OCI-LY3 (cell line): Measurements from ENCODE around the gene HCFC1.

Source experiments
- H2AFZ ChIP-seq: fragments of 200-600, 300-600 bp; shearing (Covaris generic); 2 replicates; pipeline ENCODE4 v1.6.0; 2014; ENCODE audit warnings: antibody characterized with exemption, low read depth, low read length
- H3K27ac ChIP-seq: fragments of 200-600, 300-600 bp; sonication (generic); 2 replicates; pipeline ENCODE4 v1.5.1; 2014; ENCODE audit warnings: mild to moderate bottlenecking, low read length, moderate library complexity, mixed read lengths
- H3K27me3 ChIP-seq: fragments of 200-600, 300-600 bp; sonication (generic); 2 replicates; pipeline ENCODE4 v1.6.1; 2014; ENCODE audit warnings: low read depth, low read length, mixed read lengths
- H3K36me3 ChIP-seq: fragments of 200-600, 300-600 bp; sonication (generic); replicated peaks from 2 replicates; pipeline ENCODE3; 2014; ENCODE audit warnings: low read depth, low read length, mixed read lengths
- H3K4me1 ChIP-seq: fragments of 300-600, 200-600 bp; sonication (generic); 2 replicates; pipeline ENCODE4 v1.6.1; 2014; ENCODE audit warnings: low read length, mixed read lengths
- H3K4me2 ChIP-seq: fragments of 200-600, 300-600 bp; sonication (generic); 2 replicates; pipeline ENCODE4 v1.6.1; 2014; ENCODE audit warnings: low read length, mixed read lengths
- H3K4me3 ChIP-seq: fragments of 300-600, 200-600 bp; sonication (generic); 2 replicates; pipeline ENCODE4 v1.5.1; 2014; ENCODE audit warnings: antibody characterized with exemption, mild to moderate bottlenecking, low read length, moderate library complexity
- H3K79me2 ChIP-seq: fragments of 300-600, 200-600 bp; shearing (Covaris generic); 2 replicates; pipeline ENCODE4 v1.6.1; 2014; ENCODE audit warnings: mild to moderate bottlenecking, low read length, mixed read lengths
- H3K9ac ChIP-seq: fragments of 300-600, 200-600 bp; shearing (Covaris generic); 2 replicates; pipeline ENCODE4 v1.6.0; 2014; ENCODE audit warnings: mild to moderate bottlenecking, low read length, moderate library complexity
- H3K9me3 ChIP-seq: fragments of 200-600, 300-600 bp; shearing (Covaris generic); 2 replicates; pipeline ENCODE4 v1.6.1; 2014; ENCODE audit warnings: low read length, mixed read lengths; ENCODE audit not compliant: insufficient read depth
- H4K20me1 ChIP-seq: fragments of 200-600, 300-600 bp; sonication (generic); 2 replicates; pipeline ENCODE4 v1.6.1; 2016; ENCODE audit warnings: low read length, mixed read lengths; ENCODE audit not compliant: insufficient read depth
- CTCF ChIP-seq: fragments of 200-600, 300-600 bp; sonication (generic); IDR thresholded peaks from 2 replicates; pipeline ENCODE4 v1.5.1; 2014; ENCODE audit warnings: antibody characterized with exemption, low read length, low read depth
- EZH2phosphoT487 ChIP-seq: fragments of 200-600 bp; shearing (Covaris generic); IDR thresholded peaks from 2 replicates; pipeline ENCODE4 v1.6.1; 2018; ENCODE audit warnings: antibody characterized with exemption, mixed run types, low read depth

The HCFC1 gene

GRCh38 chrX:153921070-153921469 lies 50.5 kb downstream of the HCFC1 start:
- peaks cover 31% of the 10 kb centered on the region for H4K20me1 ChIP-seq
- H2AFZ ChIP-seq: no peak overlapping the region
- no peak overlapping the region for H3K4me2 ChIP-seq
- TF ChIP-seq CTCF: no peak
- H3K9me3 ChIP-seq: no peaks in the 10 kb centered on the region
- H3K9ac ChIP-seq: no peak overlapping the region
- H3K79me2 ChIP-seq: peaks cover 61% of the 10 kb centered on the region
- no peak overlapping the region for H3K27ac ChIP-seq
- H3K4me1 ChIP-seq: peaks cover 20% of the 10 kb centered on the region
- H3K36me3 ChIP-seq: peaks cover 51% of the 10 kb centered on the region
- no peaks in the 10 kb centered on the region for H3K27me3 ChIP-seq
- H3K4me3 ChIP-seq: no peak overlapping the region

- H3K27me3 ChIP-seq: no peaks in the 10 kb centered on the region
- TF ChIP-seq EZH2phosphoT487 (no peak), CTCF (no peak)
- peaks cover 31% of the 10 kb centered on the region for H4K20me1 ChIP-seq
- no peak overlapping the region for H2AFZ ChIP-seq
- no peaks in the 10 kb centered on the region for H3K9me3 ChIP-seq
- no peak overlapping the region for H3K9ac ChIP-seq
- peaks cover 20% of the 10 kb centered on the region for H3K4me1 ChIP-seq
- H3K4me2 ChIP-seq: no peak overlapping the region
- peaks cover 56% of the 10 kb centered on the region for H3K79me2 ChIP-seq
- peaks cover 52% of the 10 kb centered on the region for H3K36me3 ChIP-seq
- H3K4me3 ChIP-seq: no peak overlapping the region
- H3K27ac ChIP-seq: no peak overlapping the region
Measured at GRCh38 chrX:153920546-153920945, 51.1 kb downstream of the HCFC1 start.

- peaks cover 12% of the 10 kb centered on the region for H3K4me1 ChIP-seq
- no peak overlapping the region for H3K4me2 ChIP-seq
- no peak overlapping the region for H3K27ac ChIP-seq
- H3K9me3 ChIP-seq: no peaks in the 10 kb centered on the region
- H3K9ac ChIP-seq: no peak overlapping the region
- H3K36me3 ChIP-seq: peaks cover 45% of the 10 kb centered on the region
- H2AFZ ChIP-seq: no peak overlapping the region
- TF ChIP-seq EZH2phosphoT487 (no peak), CTCF (no peak)
- H3K4me3 ChIP-seq: no peak overlapping the region
- H4K20me1 ChIP-seq: peaks cover 29% of the 10 kb centered on the region
- no peaks in the 10 kb centered on the region for H3K27me3 ChIP-seq
- peaks cover 43% of the 10 kb centered on the region for H3K79me2 ChIP-seq
Measured at GRCh38 chrX:153919281-153919680, 52.3 kb downstream of the HCFC1 start.

GRCh38 chrX:153917869-153918268 lies 53.7 kb downstream of the HCFC1 start:
- H3K4me2 ChIP-seq: no peak overlapping the region
- H3K79me2 ChIP-seq: peaks cover 29% of the 10 kb centered on the region
- no peak overlapping the region for H2AFZ ChIP-seq
- H4K20me1 ChIP-seq: peaks cover 19% of the 10 kb centered on the region
- no peaks in the 10 kb centered on the region for H3K9me3 ChIP-seq
- TF ChIP-seq EZH2phosphoT487: no peak
- TF ChIP-seq CTCF: no peak
- no peaks in the 10 kb centered on the region for H3K27me3 ChIP-seq
- H3K27ac ChIP-seq: no peak overlapping the region
- no peak overlapping the region for H3K4me3 ChIP-seq
- no peaks in the 10 kb centered on the region for H3K4me1 ChIP-seq
- peaks cover 40% of the 10 kb centered on the region for H3K36me3 ChIP-seq
- H3K9ac ChIP-seq: no peak overlapping the region
